Endothelial cell (in vitro differentiated cells): ENCODE data around the gene FAM131B. TPM values are rescaled to one million over a fixed set of nuclear protein-coding genes. Genes with fewer than 3 reads are reported as not detected.
A peak's percentile ranks its signal among the peaks of the same experiment; 100 is the strongest.

Experiments used
- DNase-seq: peaks from one replicate; pipeline ENCODE4 v3.0.0; 2021; ENCODE audit warnings: low spot score
- H3K27ac Mint-ChIP-seq: one replicate; pipeline ENCODE4 v1.8.0; 2021; ENCODE audit warnings: mixed read lengths, inconsistent platforms; ENCODE audit not compliant: unreplicated experiment
- H3K27me3 Mint-ChIP-seq: one replicate; pipeline ENCODE4 v1.8.0; 2021; ENCODE audit warnings: mild to moderate bottlenecking, moderate library complexity, mixed read lengths, inconsistent platforms; ENCODE audit not compliant: unreplicated experiment
- H3K36me3 Mint-ChIP-seq: one replicate; pipeline ENCODE4 v1.8.0; 2021; ENCODE audit warnings: mild to moderate bottlenecking, low read depth, mixed read lengths, inconsistent platforms; ENCODE audit not compliant: unreplicated experiment
- H3K4me1 Mint-ChIP-seq: one replicate; pipeline ENCODE4 v1.8.0; 2021; ENCODE audit warnings: mild to moderate bottlenecking, mixed read lengths, inconsistent platforms; ENCODE audit not compliant: unreplicated experiment
- H3K4me3 Mint-ChIP-seq: one replicate; pipeline ENCODE4 v1.8.0; 2021; ENCODE audit warnings: mild to moderate bottlenecking, mixed read lengths, inconsistent platforms; ENCODE audit not compliant: unreplicated experiment
- H3K9me3 Mint-ChIP-seq: one replicate; pipeline ENCODE4 v1.8.0; 2021; ENCODE audit warnings: mixed read lengths, inconsistent platforms; ENCODE audit not compliant: unreplicated experiment
- CTCF ChIP-seq: fragments of 200-600 bp; sonication (generic); IDR thresholded peaks from one replicate; pipeline ENCODE4 v1.5.0; 2021; ENCODE audit warnings: antibody characterized with exemption; ENCODE audit not compliant: unreplicated experiment
- total RNA-seq: library from RNA; stranded (reverse); fragmentation: NEBNext Ultra II Directional; extraction: Animal tissue kit (Norgen Biotek cat#: 25700); gene quantifications from one replicate; pipeline ENCODE4 v1.2.1, GENCODE V29; 2021; ENCODE audit not compliant: unreplicated experiment

The FAM131B gene
- total RNA-seq, 1 donor from 2014 or later, result 1.0 TPM

GRCh38 chr7:143401265-143401664 lies 38.8 kb upstream of the FAM131B start:
- H3K27ac Mint-ChIP-seq, result no peak overlapping the region
- no peak for DNase-seq
- peaks cover 5% of the 10 kb centered on the region for H3K27me3 Mint-ChIP-seq
- TF ChIP-seq CTCF, result no peak
- no peaks in the 10 kb centered on the region for H3K9me3 Mint-ChIP-seq
- peaks cover 4% of the 10 kb centered on the region for H3K4me1 Mint-ChIP-seq
- H3K4me3 Mint-ChIP-seq, result no peak overlapping the region
- H3K36me3 Mint-ChIP-seq, result peaks cover 8% of the 10 kb centered on the region

GRCh38 chr7:143399642-143400041 lies 37.1 kb upstream of the FAM131B start:
- H3K4me3 Mint-ChIP-seq, result no peak overlapping the region
- H3K4me1 Mint-ChIP-seq, result peaks cover 8% of the 10 kb centered on the region
- TF ChIP-seq CTCF, result no peak
- DNase-seq, result no peak
- no peak overlapping the region for H3K27ac Mint-ChIP-seq
- H3K36me3 Mint-ChIP-seq, result peaks cover 8% of the 10 kb centered on the region
- peaks cover 6% of the 10 kb centered on the region for H3K27me3 Mint-ChIP-seq
- H3K9me3 Mint-ChIP-seq, result no peaks in the 10 kb centered on the region

GRCh38 chr7:143399151-143399550 lies 36.6 kb upstream of the FAM131B start:
- Mint-ChIP-seq H3K4me3 (no peak overlapping the region), H3K36me3 (peaks cover 8% of the 10 kb centered on the region), H3K27ac (no peak overlapping the region), H3K4me1 (peaks cover 8% of the 10 kb centered on the region), H3K9me3 (no peaks in the 10 kb centered on the region), H3K27me3 (peaks cover 8% of the 10 kb centered on the region)
- no peak for DNase-seq
- no peak for TF ChIP-seq CTCF

- no peak for DNase-seq
- Mint-ChIP-seq H3K4me3 (no peak overlapping the region), H3K9me3 (no peaks in the 10 kb centered on the region), H3K27me3 (peaks cover 12% of the 10 kb centered on the region), H3K27ac (no peak overlapping the region), H3K36me3 (peaks cover 8% of the 10 kb centered on the region), H3K4me1 (peaks cover 8% of the 10 kb centered on the region)
- no peak for TF ChIP-seq CTCF
Observed at GRCh38 chr7:143398616-143399015, 36.1 kb upstream of the FAM131B start.

- peaks cover 13% of the 10 kb centered on the region for H3K27me3 Mint-ChIP-seq
- TF ChIP-seq CTCF, result no peak
- no peak overlapping the region for H3K27ac Mint-ChIP-seq
Observed at GRCh38 chr7:143397710-143398530, 35.4 kb upstream of the FAM131B start.

More at GRCh38 chr7:143397710-143398530, 35.4 kb upstream of the FAM131B start:
- Mint-ChIP-seq H3K36me3 (peaks cover 8% of the 10 kb centered on the region), H3K4me3 (peak overlapping the region; percentile 51), H3K4me1 (peaks cover 8% of the 10 kb centered on the region), H3K9me3 (no peaks in the 10 kb centered on the region)
- no peak for DNase-seq
